Parathyroid adenoma (tissue), 2 donors: Measurements from ENCODE around the gene PIGH.
"Not testable (repeated sequence)": the region's sequence is repeated elsewhere in the genome, so short reads cannot be mapped to it uniquely, and the experiment has no call there.

Experiments
- H2AFZ ChIP-seq: fragments of 300-600 bp; sonication (generic); one replicate; pipeline ENCODE4 v1.7.0; 2017; ENCODE audit warnings: antibody characterized with exemption, mild to moderate bottlenecking
- H3K27ac ChIP-seq: fragments of 300-600 bp; sonication (generic); one replicate; pipeline ENCODE4 v1.7.0; 2017
- H3K27me3 ChIP-seq: fragments of 300-600 bp; sonication (generic); one replicate; pipeline ENCODE4 v1.7.0; 2017; ENCODE audit warnings: low read length; ENCODE audit not compliant: control insufficient read depth, insufficient read depth
- H3K36me3 ChIP-seq: fragments of 300-600 bp; sonication (generic); one replicate; pipeline ENCODE4 v1.7.0; 2017; ENCODE audit warnings: low read length; ENCODE audit not compliant: control insufficient read depth, insufficient read depth
- H3K4me1 ChIP-seq: fragments of 300-600 bp; sonication (generic); one replicate; pipeline ENCODE4 v1.7.0; 2017; ENCODE audit warnings: control low read depth
- H3K4me2 ChIP-seq: fragments of 300-600 bp; sonication (generic); one replicate; pipeline ENCODE4 v1.7.0; 2017; ENCODE audit warnings: low read length
- H3K4me3 ChIP-seq: fragments of 300-600 bp; sonication (generic); one replicate; pipeline ENCODE4 v1.7.0; 2017; ENCODE audit warnings: low read depth, low read length
- H3K79me2 ChIP-seq: fragments of 300-600 bp; sonication (generic); one replicate; pipeline ENCODE4 v1.7.0; 2017; ENCODE audit warnings: control low read depth
- H3K9ac ChIP-seq: fragments of 300-600 bp; sonication (generic); one replicate; pipeline ENCODE4 v1.7.0; 2017; ENCODE audit warnings: mild to moderate bottlenecking
- H3K9me3 ChIP-seq: fragments of 300-600 bp; sonication (generic); one replicate; pipeline ENCODE4 v1.7.0; 2017; ENCODE audit warnings: low read length; ENCODE audit not compliant: control insufficient read depth
- CTCF ChIP-seq: fragments of 300-600 bp; sonication (generic); IDR thresholded peaks from one replicate; pipeline ENCODE4 v1.7.0; 2017; ENCODE audit warnings: antibody characterized with exemption, mild to moderate bottlenecking
- donor health status: primary hyperparathyroidism.

PIGH gene

GRCh38 chr14:67551940-67552339 is 48.1 kb downstream of the PIGH start:
- H3K36me3 ChIP-seq: no peaks in the 10 kb centered on the region
- TF ChIP-seq CTCF: no peak
- peaks cover 10% of the 10 kb centered on the region for H3K4me1 ChIP-seq
- H3K27me3 ChIP-seq: no peaks in the 10 kb centered on the region
- no peak overlapping the region for H3K9ac ChIP-seq
- H3K9me3 ChIP-seq: no peaks in the 10 kb centered on the region
- H3K27ac ChIP-seq: no peak overlapping the region
- H3K4me3 ChIP-seq: no peak overlapping the region
- H3K79me2 ChIP-seq: peaks cover 2% of the 10 kb centered on the region
- H3K4me2 ChIP-seq: no peak overlapping the region
- no peak overlapping the region for H2AFZ ChIP-seq

DNA sequence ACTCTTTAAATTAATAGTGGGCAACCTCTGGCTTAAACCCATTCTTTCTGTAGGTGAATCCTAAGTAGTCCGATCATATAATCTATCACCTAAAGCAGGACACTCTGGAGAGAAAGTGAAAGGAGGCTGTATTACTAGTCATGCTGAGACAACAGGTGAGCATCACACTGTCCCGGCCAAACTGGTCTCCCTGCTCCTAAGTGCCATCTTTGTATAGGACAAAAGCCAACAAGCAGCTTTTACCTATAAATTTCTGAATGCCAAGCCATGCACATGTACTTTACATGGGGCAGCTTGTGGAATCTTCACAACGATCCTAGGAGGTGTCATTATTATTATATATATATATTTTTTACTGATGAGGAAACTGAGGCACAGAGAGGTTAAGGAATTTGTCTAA is 48.9 kb downstream of the PIGH start:
- TF ChIP-seq CTCF: no peak
- Histone ChIP-seq H3K4me1 (peaks cover 10% of the 10 kb centered on the region), H3K9me3 (no peaks in the 10 kb centered on the region), H3K9ac (no peak overlapping the region), H3K79me2 (peaks cover 2% of the 10 kb centered on the region), H3K27me3 (no peaks in the 10 kb centered on the region), H3K27ac (no peak overlapping the region), H3K4me2 (no peak overlapping the region), H2AFZ (no peak overlapping the region), H3K4me3 (no peak overlapping the region), H3K36me3 (no peaks in the 10 kb centered on the region)

DNA sequence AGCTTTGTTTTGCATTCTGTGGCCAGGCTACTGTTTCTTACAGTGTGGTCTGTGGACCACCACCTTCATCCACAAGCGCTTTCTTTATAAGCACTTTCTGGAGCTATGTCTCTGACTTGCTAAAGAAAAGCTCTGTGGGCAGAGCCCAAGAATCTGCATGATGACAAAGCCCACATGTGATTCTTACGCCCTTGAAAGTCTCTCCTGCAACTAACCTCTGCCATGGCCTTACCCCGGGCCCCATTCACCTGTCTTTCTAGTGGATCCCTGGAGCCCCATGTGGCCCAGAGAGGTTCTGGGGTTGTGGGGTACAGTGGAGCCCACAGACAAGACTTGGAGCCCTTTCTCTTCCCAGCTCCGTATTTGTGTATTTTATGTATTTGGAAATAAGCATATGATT is 50.3 kb downstream of the PIGH start:
- H3K9ac ChIP-seq: no peak overlapping the region
- peaks cover 2% of the 10 kb centered on the region for H3K79me2 ChIP-seq
- H3K9me3 ChIP-seq: no peaks in the 10 kb centered on the region
- H3K4me3 ChIP-seq: no peak overlapping the region
- no peak overlapping the region for H3K27ac ChIP-seq
- no peaks in the 10 kb centered on the region for H3K27me3 ChIP-seq
- H3K4me1 ChIP-seq: peaks cover 10% of the 10 kb centered on the region
- no peak for TF ChIP-seq CTCF
- H3K36me3 ChIP-seq: no peaks in the 10 kb centered on the region
- no peak overlapping the region for H2AFZ ChIP-seq
- no peak overlapping the region for H3K4me2 ChIP-seq

DNA sequence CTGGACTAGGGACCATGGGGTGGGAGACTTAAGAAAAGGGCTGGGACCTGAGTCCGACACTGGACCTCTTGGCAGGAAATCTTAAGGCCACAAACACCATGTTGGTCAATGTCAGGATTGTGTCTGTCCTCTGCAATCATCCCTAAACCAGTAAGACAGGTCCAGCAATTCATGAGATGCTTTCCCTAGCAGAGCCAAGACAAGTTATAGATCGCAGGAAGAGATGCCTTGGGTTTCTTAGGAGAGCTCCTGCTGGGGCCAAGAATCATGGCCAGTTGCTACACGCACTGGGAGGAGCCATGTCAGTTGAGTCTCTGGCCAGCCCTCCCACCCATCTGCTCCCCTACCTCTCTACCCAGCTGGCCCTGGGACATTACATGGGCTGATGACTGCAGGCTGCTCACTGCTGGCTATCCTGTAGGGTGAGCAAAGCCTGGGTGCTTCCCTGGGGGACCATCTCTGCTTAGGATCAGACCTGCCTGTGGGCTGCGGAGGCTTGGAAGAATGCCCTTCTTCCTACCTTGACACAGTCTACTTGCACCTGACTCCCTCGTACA is 52.8 kb downstream of the PIGH start:
- H3K79me2 ChIP-seq: no peaks in the 10 kb centered on the region
- no peak overlapping the region for H3K27ac ChIP-seq
- no peaks in the 10 kb centered on the region for H3K4me1 ChIP-seq
- no peak overlapping the region for H3K9ac ChIP-seq
- H2AFZ ChIP-seq: no peak overlapping the region
- no peak overlapping the region for H3K4me2 ChIP-seq
- H3K4me3 ChIP-seq: no peak overlapping the region
- no peak for TF ChIP-seq CTCF
- no peaks in the 10 kb centered on the region for H3K36me3 ChIP-seq
- H3K9me3 ChIP-seq: no peaks in the 10 kb centered on the region
- no peaks in the 10 kb centered on the region for H3K27me3 ChIP-seq

- H3K4me3 ChIP-seq: no peak overlapping the region
- no peak overlapping the region for H3K27ac ChIP-seq
- no peak for TF ChIP-seq CTCF
- no peak overlapping the region for H3K4me2 ChIP-seq
- H3K9me3 ChIP-seq: no peaks in the 10 kb centered on the region
- H3K27me3 ChIP-seq: no peaks in the 10 kb centered on the region
- no peak overlapping the region for H3K9ac ChIP-seq
- H3K79me2 ChIP-seq: no peaks in the 10 kb centered on the region
- no peak overlapping the region for H2AFZ ChIP-seq
- H3K4me1 ChIP-seq: no peaks in the 10 kb centered on the region
- H3K36me3 ChIP-seq: no peaks in the 10 kb centered on the region
Measured at GRCh38 chr14:67544590-67544989, 55.5 kb downstream of the PIGH start.

GRCh38 chr14:67542620-67543019 is 57.4 kb downstream of the PIGH start:
- H3K9me3 ChIP-seq, H2AFZ ChIP-seq, H3K4me1 ChIP-seq, H3K4me3 ChIP-seq, H3K36me3 ChIP-seq, H3K27me3 ChIP-seq, H3K4me2 ChIP-seq, H3K79me2 ChIP-seq, H3K9ac ChIP-seq, H3K27ac ChIP-seq: not testable (repeated sequence)
